ENCODE data around the gene TOMM7.
"Not testable (repeated sequence)": the region's sequence is repeated elsewhere in the genome, so short reads cannot be mapped to it uniquely, and the experiment has no call there.

The TOMM7 gene

GRCh38 chr7:22853674-22854157, 31.1 kb upstream of the TOMM7 start:
- DNase-seq (ENCODE audit: low read depth in 4 of 4, low spot score in 1 of 4): peak in 2 of 4 experiments; percentile 45 to 49

GRCh38 chr7:22853138-22853537, 30.5 kb upstream of the TOMM7 start:
- no peak for DNase-seq (ENCODE audit: low read depth in 4 of 4, low spot score in 1 of 4)

- DNase-seq (ENCODE audit: low read depth in 4 of 4, low spot score in 1 of 4): no peak
Measured at GRCh38 chr7:22851145-22851544, 28.5 kb upstream of the TOMM7 start.

- not testable (repeated sequence) for DNase-seq (ENCODE audit: low read depth in 4 of 4, low spot score in 1 of 4)
Measured at GRCh38 chr7:22850394-22850793, 27.7 kb upstream of the TOMM7 start.

- DNase-seq (ENCODE audit: low read depth in 4 of 4, low spot score in 1 of 4): no peak
Measured at GRCh38 chr7:22849662-22850061, 27.0 kb upstream of the TOMM7 start.

GRCh38 chr7:22849172-22849571, 26.5 kb upstream of the TOMM7 start:
- no peak for DNase-seq (ENCODE audit: low read depth in 4 of 4, low spot score in 1 of 4)

- no peak for DNase-seq (ENCODE audit: low read depth in 4 of 4, low spot score in 1 of 4)
Measured at GRCh38 chr7:22846961-22847360, 24.3 kb upstream of the TOMM7 start.

GRCh38 chr7:22845221-22845834, 22.7 kb upstream of the TOMM7 start:
- no peak for DNase-seq (ENCODE audit: low read depth in 4 of 4, low spot score in 1 of 4)

- no peak for DNase-seq (ENCODE audit: low read depth in 4 of 4, low spot score in 1 of 4)
Measured at GRCh38 chr7:22843681-22844309, 21.1 kb upstream of the TOMM7 start.

- DNase-seq (ENCODE audit: low read depth in 4 of 4, low spot score in 1 of 4): no peak
Measured at GRCh38 chr7:22842973-22843372, 20.3 kb upstream of the TOMM7 start.

GRCh38 chr7:22842383-22842941, 19.8 kb upstream of the TOMM7 start:
- DNase-seq (ENCODE audit: low read depth in 4 of 4, low spot score in 1 of 4): no peak

- DNase-seq (ENCODE audit: low read depth in 4 of 4, low spot score in 1 of 4): no peak
Measured at GRCh38 chr7:22841954-22842353, 19.3 kb upstream of the TOMM7 start.

- no peak for DNase-seq (ENCODE audit: low read depth in 4 of 4, low spot score in 1 of 4)
Measured at GRCh38 chr7:22837308-22837707, 14.7 kb upstream of the TOMM7 start.

- not testable (repeated sequence) for DNase-seq (ENCODE audit: low read depth in 4 of 4, low spot score in 1 of 4)
Measured at GRCh38 chr7:22836506-22836905, 13.9 kb upstream of the TOMM7 start.

- no peak for DNase-seq (ENCODE audit: low read depth in 4 of 4, low spot score in 1 of 4)
Measured at GRCh38 chr7:22833957-22834356, 11.3 kb upstream of the TOMM7 start.

- DNase-seq (ENCODE audit: low read depth in 4 of 4, low spot score in 1 of 4): no peak
Measured at GRCh38 chr7:22833113-22833855, 10.6 kb upstream of the TOMM7 start.

GRCh38 chr7:22832401-22832800, 9.8 kb upstream of the TOMM7 start:
- DNase-seq (ENCODE audit: low read depth in 4 of 4, low spot score in 1 of 4): no peak

GRCh38 chr7:22831602-22832305, 9.1 kb upstream of the TOMM7 start:
- no peak for DNase-seq (ENCODE audit: low read depth in 4 of 4, low spot score in 1 of 4)

GRCh38 chr7:22827563-22827962, 4.9 kb upstream of the TOMM7 start:
- DNase-seq (ENCODE audit: low read depth in 4 of 4, low spot score in 1 of 4): no peak

GRCh38 chr7:22826593-22826992, 3.9 kb upstream of the TOMM7 start:
- no peak for DNase-seq (ENCODE audit: low read depth in 4 of 4, low spot score in 1 of 4)

- no peak for DNase-seq (ENCODE audit: low read depth in 4 of 4, low spot score in 1 of 4)
Measured at GRCh38 chr7:22824760-22825159, 2.1 kb upstream of the TOMM7 start.

Measured in stimulated activated CD4-positive, alpha-beta T cell treated with anti-CD3 and anti-CD28 coated beads, Interleukin-1b, Interleukin-23, amount 100 ng/mL, for 24 hours (primary cell).